DMS53 (cell line): ENCODE measurements around the gene OR14K1.
"Not testable (repeated sequence)": the region's sequence is repeated elsewhere in the genome, so short reads cannot be mapped to it uniquely, and the experiment has no call there.

ENCODE experiments used
- DNase-seq: peaks from one replicate; lab custom pipeline; 2025; lab: John Stamatoyannopoulos, UW

The OR14K1 gene, protein sequence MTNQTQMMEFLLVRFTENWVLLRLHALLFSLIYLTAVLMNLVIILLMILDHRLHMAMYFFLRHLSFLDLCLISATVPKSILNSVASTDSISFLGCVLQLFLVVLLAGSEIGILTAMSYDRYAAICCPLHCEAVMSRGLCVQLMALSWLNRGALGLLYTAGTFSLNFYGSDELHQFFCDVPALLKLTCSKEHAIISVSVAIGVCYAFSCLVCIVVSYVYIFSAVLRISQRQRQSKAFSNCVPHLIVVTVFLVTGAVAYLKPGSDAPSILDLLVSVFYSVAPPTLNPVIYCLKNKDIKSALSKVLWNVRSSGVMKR

GRCh38 chr1:247738315-247738714 lies at the start of gene OR14K1:
Gene OR14K1 (plus strand): TSS chr1:247738615. CDS start chr1:247738615, 0 bp downstream.
- DNase-seq = no peak

DNA sequence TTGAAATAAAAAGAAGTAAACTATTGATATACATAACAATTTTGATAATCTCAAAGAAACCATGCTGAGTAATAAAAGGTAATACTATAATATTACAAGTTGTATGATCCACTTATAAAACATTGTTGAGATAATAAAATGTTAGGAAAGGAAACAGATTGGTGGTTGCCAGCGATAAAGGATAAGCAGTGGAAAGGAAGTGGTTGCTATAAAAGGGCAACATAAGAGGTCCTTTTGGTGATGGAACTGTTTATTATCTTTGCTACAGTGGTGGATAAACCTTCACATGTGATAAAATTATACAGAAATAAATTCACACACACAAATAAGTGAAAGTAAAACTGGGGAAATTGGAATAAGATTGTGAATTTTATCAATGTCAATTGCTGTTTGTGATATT lies 37.1 kb upstream of the OR14K1 start:
- no peak for DNase-seq

DNA sequence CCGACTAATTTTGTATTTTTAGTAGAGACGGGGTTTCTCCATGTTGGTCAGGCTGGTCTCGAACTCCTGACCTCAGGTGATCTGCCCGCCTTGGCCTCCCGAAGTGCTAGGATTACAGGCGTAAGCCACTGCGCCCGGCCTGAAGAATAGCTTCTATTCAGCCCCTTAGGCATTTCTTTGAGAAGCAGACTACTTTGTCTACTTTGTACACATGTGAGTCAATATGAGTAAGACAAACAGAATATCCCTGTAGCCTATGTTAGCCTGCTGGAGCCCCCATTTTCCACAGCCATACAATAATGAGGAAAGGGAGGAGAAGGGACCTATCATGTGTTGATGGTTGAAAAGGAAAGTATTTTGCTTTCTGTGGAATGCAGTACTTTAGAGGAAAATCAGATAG lies 27.7 kb upstream of the OR14K1 start:
- DNase-seq = not testable (repeated sequence)

GRCh38 chr1:247713753-247714152 lies 24.7 kb upstream of the OR14K1 start:
- DNase-seq = no peak

GRCh38 chr1:247716546-247716945 lies 21.9 kb upstream of the OR14K1 start, which contains the start of gene OR6F1:
Gene OR6F1 (minus strand): TSS chr1:247716646. CDS start chr1:247712755, 3,891 bp downstream.
- no peak for DNase-seq

DNA sequence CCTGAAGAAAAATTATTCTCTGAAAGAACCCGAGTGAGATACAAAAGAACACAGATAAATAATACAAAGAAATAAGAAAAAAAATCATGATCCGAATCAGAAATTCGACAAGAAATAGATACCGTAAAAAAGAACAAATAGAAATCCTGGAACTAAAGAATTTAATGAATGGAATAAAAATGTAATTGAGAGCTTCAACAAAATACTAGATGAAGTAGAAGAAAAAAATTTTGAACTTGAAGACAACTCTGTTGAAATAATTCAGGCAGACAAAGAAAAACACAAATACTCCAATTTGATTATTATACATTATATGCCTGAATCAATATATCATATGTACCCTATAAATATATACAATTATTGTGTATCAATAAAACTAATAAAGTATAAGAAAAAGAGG lies 17.2 kb upstream of the OR14K1 start:
- no peak for DNase-seq

- DNase-seq = no peak
These were observed 2.3 kb downstream of the OR14K1 start for GRCh38 chr1:247740721-247741120.

DNA sequence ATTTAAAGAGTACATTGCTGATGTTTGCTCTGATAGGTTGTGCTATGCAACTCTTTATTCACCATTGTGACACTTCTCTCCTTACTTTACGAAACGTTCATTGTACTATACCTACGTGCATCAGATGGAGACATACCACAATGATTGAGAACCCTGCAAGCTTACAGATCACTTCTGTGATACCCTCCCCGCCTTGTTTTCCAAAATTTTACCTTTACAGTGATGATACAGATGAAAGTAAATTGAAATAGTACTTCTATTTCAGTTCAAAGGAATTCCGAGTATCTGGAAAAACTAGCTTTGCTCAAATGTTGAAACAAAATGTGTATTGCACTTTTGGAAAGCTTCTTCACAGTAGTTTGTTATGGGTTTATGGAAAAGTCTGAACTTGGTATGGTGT lies 3.3 kb downstream of the OR14K1 start:
- no peak for DNase-seq

GRCh38 chr1:247742215-247742760 lies 3.9 kb downstream of the OR14K1 start:
- not testable (repeated sequence) for DNase-seq

DNA sequence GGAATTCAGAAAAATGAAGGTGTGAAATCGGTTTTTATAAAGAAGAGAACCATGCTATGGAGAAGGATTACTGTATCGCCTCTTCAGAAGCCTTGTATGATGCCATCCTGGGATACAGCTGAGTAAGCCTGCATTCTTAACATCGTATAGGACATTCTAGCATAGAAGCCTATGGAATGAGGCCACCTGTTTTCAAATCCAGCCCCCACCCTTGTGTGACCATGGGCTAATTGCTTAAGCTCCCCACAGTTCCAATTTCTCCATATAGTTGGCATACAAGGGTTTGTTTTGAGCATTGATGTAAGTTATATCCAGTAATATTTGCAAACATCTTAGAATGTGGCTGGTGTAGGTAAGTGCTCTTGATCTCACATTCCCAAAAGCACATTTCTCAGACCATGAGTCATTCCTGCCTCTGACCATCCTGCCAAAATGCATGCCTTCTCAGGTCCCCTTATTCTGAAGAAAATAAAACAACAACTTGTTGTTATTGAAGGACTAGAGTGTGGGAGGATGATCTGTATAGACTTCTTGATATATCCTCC lies 8.0 kb downstream of the OR14K1 start:
- no peak for DNase-seq

DNA sequence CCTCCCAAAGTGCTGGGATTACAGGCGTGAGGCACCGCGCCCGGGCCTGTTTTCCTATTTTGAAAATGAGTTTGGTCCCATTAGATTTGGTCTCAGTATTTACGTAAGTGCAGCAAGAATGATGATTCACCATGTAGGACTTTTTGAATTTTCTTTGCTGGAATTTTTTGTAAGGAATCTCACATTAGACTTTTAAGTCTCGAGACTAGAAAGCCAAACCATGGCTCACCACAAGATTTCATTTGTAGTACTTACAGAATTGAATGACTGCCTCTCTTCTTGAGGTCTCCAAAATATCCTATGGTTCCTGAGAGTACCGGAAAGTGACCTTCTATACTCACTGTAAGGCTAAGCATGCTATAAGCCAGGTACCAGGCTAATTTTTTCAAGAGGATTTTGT lies 9.2 kb downstream of the OR14K1 start:
- no peak for DNase-seq

DNA sequence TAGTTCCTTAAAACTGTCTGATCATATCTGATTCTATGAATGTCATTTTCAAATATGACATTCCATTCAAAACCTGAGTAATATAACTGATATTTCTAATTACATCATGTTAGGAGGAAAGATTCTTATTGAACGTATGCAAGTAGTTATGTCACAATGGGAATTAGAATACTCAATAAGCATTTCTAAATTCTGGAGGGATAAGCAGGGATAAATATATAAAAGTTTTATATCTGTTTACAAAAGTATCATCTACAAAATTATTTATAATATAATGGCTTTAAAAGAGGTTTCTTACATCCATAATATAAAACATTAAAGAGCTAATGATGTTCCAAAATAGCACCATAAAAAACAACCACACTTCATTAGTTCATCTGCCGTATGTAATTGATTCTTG lies 9.6 kb downstream of the OR14K1 start, which contains the start of gene OR14A2:
OR14A2 (minus strand) TSS at position 101 of the 400 bp plus-strand sequence.
- DNase-seq = no peak

- DNase-seq = no peak
These were observed 11.5 kb downstream of the OR14K1 start for GRCh38 chr1:247749870-247750269.

GRCh38 chr1:247754311-247754710 lies 15.9 kb downstream of the OR14K1 start:
- not testable (repeated sequence) for DNase-seq

- DNase-seq = no peak
These were observed 22.0 kb downstream of the OR14K1 start, which contains the start of gene OR1C1 for GRCh38 chr1:247760456-247760855. Gene OR1C1 (minus strand): TSS chr1:247760556. CDS start chr1:247758406, 2,150 bp downstream.

DNA sequence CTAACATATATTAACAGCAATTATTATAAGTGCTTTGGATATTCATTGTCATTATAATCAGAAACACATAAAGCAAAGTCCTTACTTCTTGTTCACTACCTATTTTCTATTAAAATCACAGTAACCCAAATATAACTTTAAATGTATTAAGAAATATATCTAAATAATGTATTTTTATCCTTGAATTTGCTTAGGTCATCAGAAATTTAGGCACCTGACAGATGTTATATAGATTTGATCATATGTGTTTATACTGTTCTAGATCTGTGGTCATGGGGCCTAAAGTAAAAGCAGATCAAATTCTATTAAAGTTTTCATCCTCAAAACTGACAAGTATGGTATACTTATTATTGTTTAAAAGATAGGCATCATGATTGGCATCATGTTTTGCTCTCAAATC lies 31.2 kb downstream of the OR14K1 start:
- DNase-seq = no peak
